HepG2 (cell line): ENCODE results near the gene PXT1. TPM values are rescaled to one million over a fixed set of nuclear protein-coding genes. Genes with fewer than 3 reads are reported as not detected.
A peak's percentile ranks its signal among the peaks of the same experiment; 100 is the strongest.

ENCODE experiments used
- ATF7 ChIP-seq, 2 experiments: fragments of 450-650 bp in 1 of 2; sonication (generic) in 1 of 2; formaldehyde crosslinking in 1 of 2; IDR thresholded peaks; 2 replicates each; pipeline versions ENCODE4 v1.4.0 to v1.6.1; 2016 to 2020; ENCODE audit warnings: antibody characterized with exemption in 1 of 2, mild to moderate bottlenecking in 1 of 2, missing genetic modification reagents in 1 of 2
- CBX2 ChIP-seq, 2 experiments: fragments of 200-600 bp in 1 of 2; sonication (generic); formaldehyde crosslinking in 1 of 2; IDR thresholded peaks; 2 replicates each; pipeline versions ENCODE4 v1.7.0 to v1.8.1; 2018 to 2022; ENCODE audit warnings: low read depth in 2 of 2, low read length in 1 of 2, mild to moderate bottlenecking in 1 of 2, missing genetic modification reagents in 1 of 2
- EED ChIP-seq: sonication (generic); formaldehyde crosslinking; IDR thresholded peaks from 2 replicates; pipeline ENCODE4 v1.5.0; 2020; ENCODE audit warnings: mild to moderate bottlenecking, missing genetic modification reagents
- ELF4 ChIP-seq: sonication (generic); formaldehyde crosslinking; IDR thresholded peaks from 2 replicates; pipeline ENCODE4 v1.5.0; 2020; ENCODE audit warnings: missing genetic modification reagents, mild to moderate bottlenecking, moderate library complexity, borderline replicate concordance
- LCORL ChIP-seq, 2 experiments: fragments of 450-650 bp in 1 of 2; sonication (generic) in 1 of 2; formaldehyde crosslinking in 1 of 2; IDR thresholded peaks; 2 replicates each; pipeline versions ENCODE4 v1.5.0 to v1.6.1; 2017 to 2020; ENCODE audit warnings: antibody characterized with exemption in 1 of 2, missing genetic modification reagents in 1 of 2
- MEIS1 ChIP-seq: sonication (generic); formaldehyde crosslinking; IDR thresholded peaks from 2 replicates; pipeline ENCODE4 v1.9.0; 2021; ENCODE audit warnings: mild to moderate bottlenecking, missing genetic modification reagents, moderate library complexity, borderline replicate concordance
- MTF2 ChIP-seq: sonication (generic); formaldehyde crosslinking; IDR thresholded peaks from 2 replicates; pipeline ENCODE4 v1.5.0; 2020; ENCODE audit warnings: missing genetic modification reagents, borderline replicate concordance
- NR2F2 ChIP-seq: IDR thresholded peaks from 2 replicates; pipeline ENCODE4 v1.6.1; 2012; ENCODE audit warnings: low read depth, inconsistent platforms, borderline replicate concordance
- TARDBP ChIP-seq: sonication (generic); formaldehyde crosslinking; IDR thresholded peaks from 2 replicates; pipeline ENCODE4 v1.8.0; 2022; ENCODE audit warnings: mild to moderate bottlenecking, missing genetic modification reagents
- ZBTB42 ChIP-seq: sonication (generic); formaldehyde crosslinking; IDR thresholded peaks from 2 replicates; pipeline ENCODE4 v1.5.0; 2020; ENCODE audit warnings: mild to moderate bottlenecking, missing genetic modification reagents
- ZNF343 ChIP-seq: sonication (generic); formaldehyde crosslinking; IDR thresholded peaks from 2 replicates; pipeline ENCODE4 v1.4.0; 2020; ENCODE audit warnings: mild to moderate bottlenecking, missing genetic modification reagents
- ZNF484 ChIP-seq: sonication (generic); formaldehyde crosslinking; IDR thresholded peaks from 2 replicates; pipeline ENCODE4 v1.5.1; 2020; ENCODE audit warnings: mild to moderate bottlenecking, low read depth, missing genetic modification reagents, borderline replicate concordance
- ZNF550 ChIP-seq: sonication (generic); formaldehyde crosslinking; IDR thresholded peaks from 2 replicates; pipeline ENCODE4 v1.4.0; 2020; ENCODE audit warnings: mild to moderate bottlenecking, missing genetic modification reagents, borderline replicate concordance
- ZNF616 ChIP-seq: sonication (generic); formaldehyde crosslinking; IDR thresholded peaks from 2 replicates; pipeline ENCODE4 v1.5.0; 2020; ENCODE audit warnings: low read depth, mild to moderate bottlenecking, missing genetic modification reagents
- ZSCAN30 ChIP-seq: sonication (generic); formaldehyde crosslinking; IDR thresholded peaks from 2 replicates; pipeline ENCODE4 v1.5.0; 2020; ENCODE audit warnings: mild to moderate bottlenecking, missing genetic modification reagents
- polyA plus RNA-seq, 8 experiments: library from polyadenylated mRNA; depleted of rRNA in 3 of 8; stranded (reverse) in 7 of 8; unstranded in 1 of 8; fragments of >200 nt; fragmentation: Illumina TruSeq in 4 of 8; extraction: Trizol in 4 of 8; gene quantifications; 2 replicates each; pipeline versions ENCODE4 v1.2.1 to v1.2.3, GENCODE V29; 2011 to 2016; ENCODE audit warnings: low read depth in 4 of 8, missing spikeins in 1 of 8, mixed read lengths in 1 of 8; ENCODE audit not compliant: insufficient read depth in 1 of 8
- total RNA-seq, 5 experiments: library from RNA; depleted of rRNA; stranded (reverse); fragments of >200 nt; fragmentation: Illumina TruSeq; extraction: Trizol; gene quantifications; 2 replicates each; pipeline ENCODE4 v1.2.3, GENCODE V29; 2016; ENCODE audit warnings: low read depth in 1 of 5
- TF ChIP-seq, protein P1 (sequence below): sonication (generic); formaldehyde crosslinking; IDR thresholded peaks from 2 replicates; pipeline ENCODE4 v1.5.0; 2020; ENCODE audit warnings: mild to moderate bottlenecking, missing genetic modification reagents
- TF ChIP-seq, protein P2 (sequence below): sonication (generic); formaldehyde crosslinking; IDR thresholded peaks from 2 replicates; pipeline ENCODE4 v1.5.0; 2020; ENCODE audit warnings: mild to moderate bottlenecking, missing genetic modification reagents, borderline replicate concordance
- TF ChIP-seq, protein P3 (sequence below): sonication (generic); formaldehyde crosslinking; IDR thresholded peaks from 2 replicates; pipeline ENCODE4 v1.5.1; 2020; ENCODE audit warnings: missing genetic modification reagents, mild to moderate bottlenecking, borderline replicate concordance
- TF ChIP-seq, protein P4 (sequence below): sonication (generic); formaldehyde crosslinking; IDR thresholded peaks from 2 replicates; pipeline ENCODE4 v1.5.1; 2020; ENCODE audit warnings: mild to moderate bottlenecking, missing genetic modification reagents, borderline replicate concordance
- TF ChIP-seq, protein P5 (sequence below): sonication (generic); formaldehyde crosslinking; IDR thresholded peaks from 2 replicates; pipeline ENCODE4 v1.5.0; 2020; ENCODE audit warnings: missing genetic modification reagents

The PXT1 gene
- total and polyA plus RNA-seq, 2 of the 13 experiments (the other 11 are each of a cell fraction or from before 2014, with no cell fraction given) = 0.04 TPM; not detected in 1

DNA sequence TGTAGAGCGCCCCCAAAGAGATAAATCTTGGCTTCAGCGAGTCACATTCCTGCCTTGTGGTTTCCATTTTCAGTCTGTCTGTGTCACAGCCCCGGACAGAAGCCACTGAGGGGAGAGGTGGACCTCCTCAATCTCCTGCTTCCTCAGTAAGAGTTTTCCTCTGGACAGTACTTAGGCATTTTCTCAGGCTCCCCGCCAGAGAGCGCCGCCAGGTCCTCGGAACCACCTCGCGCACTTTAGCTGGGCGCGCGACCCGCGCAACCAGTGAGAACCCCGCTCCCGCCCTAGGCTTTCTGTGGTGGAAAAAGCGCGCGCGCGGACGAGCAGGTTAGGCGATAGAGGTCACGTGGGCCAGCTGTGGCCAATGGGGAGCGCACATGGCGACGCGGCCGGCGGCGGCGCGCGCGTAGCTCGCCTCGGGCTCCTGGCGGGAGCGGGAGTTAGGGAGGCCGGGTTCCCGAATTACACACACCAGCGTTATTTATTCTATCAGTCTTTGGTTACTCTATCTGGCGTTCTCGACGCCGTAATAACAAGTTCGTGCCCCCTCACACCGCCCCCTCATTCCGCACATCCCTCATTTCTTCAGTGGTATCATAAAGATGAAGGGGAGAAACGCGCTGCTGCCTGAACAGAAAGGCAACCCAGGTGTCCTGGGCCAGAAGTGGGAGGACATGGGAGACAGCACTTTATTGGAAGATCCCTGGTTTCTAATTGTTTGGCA is 19.4 kb downstream of the PXT1 start (continued):
- TF ChIP-seq, protein P1, sequence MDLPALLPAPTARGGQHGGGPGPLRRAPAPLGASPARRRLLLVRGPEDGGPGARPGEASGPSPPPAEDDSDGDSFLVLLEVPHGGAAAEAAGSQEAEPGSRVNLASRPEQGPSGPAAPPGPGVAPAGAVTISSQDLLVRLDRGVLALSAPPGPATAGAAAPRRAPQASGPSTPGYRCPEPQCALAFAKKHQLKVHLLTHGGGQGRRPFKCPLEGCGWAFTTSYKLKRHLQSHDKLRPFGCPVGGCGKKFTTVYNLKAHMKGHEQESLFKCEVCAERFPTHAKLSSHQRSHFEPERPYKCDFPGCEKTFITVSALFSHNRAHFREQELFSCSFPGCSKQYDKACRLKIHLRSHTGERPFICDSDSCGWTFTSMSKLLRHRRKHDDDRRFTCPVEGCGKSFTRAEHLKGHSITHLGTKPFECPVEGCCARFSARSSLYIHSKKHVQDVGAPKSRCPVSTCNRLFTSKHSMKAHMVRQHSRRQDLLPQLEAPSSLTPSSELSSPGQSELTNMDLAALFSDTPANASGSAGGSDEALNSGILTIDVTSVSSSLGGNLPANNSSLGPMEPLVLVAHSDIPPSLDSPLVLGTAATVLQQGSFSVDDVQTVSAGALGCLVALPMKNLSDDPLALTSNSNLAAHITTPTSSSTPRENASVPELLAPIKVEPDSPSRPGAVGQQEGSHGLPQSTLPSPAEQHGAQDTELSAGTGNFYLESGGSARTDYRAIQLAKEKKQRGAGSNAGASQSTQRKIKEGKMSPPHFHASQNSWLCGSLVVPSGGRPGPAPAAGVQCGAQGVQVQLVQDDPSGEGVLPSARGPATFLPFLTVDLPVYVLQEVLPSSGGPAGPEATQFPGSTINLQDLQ (CRISPR knock-in tag) = 0 out of 2 replicates have a peak, but pooled peaks have one; percentile 35
- TF ChIP-seq ZNF484 (CRISPR knock-in tag) = no peak
- 0 out of 2 replicates have a peak, but pooled peaks have one; percentile 84 for TF ChIP-seq MTF2
- 0 out of 2 replicates have a peak, but pooled peaks have one; percentile 63 for TF ChIP-seq EED (CRISPR knock-in tag)
- no peak for TF ChIP-seq LCORL (IDR thresholded peaks at IDR 0.05)
- TF ChIP-seq LCORL (CRISPR knock-in tag; IDR thresholded peaks at IDR 0.05) = peak; percentile 89
- TF ChIP-seq, protein P2, sequence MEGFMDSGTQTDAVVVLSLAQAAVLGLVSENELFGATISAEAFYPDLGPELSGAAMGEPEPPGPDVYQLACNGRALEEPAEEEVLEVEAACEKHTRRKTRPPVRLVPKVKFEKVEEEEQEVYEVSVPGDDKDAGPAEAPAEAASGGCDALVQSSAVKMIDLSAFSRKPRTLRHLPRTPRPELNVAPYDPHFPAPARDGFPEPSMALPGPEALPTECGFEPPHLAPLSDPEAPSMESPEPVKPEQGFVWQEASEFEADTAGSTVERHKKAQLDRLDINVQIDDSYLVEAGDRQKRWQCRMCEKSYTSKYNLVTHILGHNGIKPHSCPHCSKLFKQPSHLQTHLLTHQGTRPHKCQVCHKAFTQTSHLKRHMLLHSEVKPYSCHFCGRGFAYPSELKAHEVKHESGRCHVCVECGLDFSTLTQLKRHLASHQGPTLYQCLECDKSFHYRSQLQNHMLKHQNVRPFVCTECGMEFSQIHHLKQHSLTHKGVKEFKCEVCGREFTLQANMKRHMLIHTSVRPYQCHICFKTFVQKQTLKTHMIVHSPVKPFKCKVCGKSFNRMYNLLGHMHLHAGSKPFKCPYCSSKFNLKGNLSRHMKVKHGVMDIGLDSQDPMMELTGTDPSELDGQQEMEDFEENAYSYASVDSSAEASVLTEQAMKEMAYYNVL (CRISPR knock-in tag) = peak; percentile 80; the same call in 1 of the 2 replicates
- peak; percentile 86 for TF ChIP-seq TARDBP (CRISPR knock-in tag)
- no peak for TF ChIP-seq MEIS1 (CRISPR knock-in tag)
- TF ChIP-seq ZNF550 = no peak
- no peak for TF ChIP-seq ZNF616
- TF ChIP-seq, protein P3, sequence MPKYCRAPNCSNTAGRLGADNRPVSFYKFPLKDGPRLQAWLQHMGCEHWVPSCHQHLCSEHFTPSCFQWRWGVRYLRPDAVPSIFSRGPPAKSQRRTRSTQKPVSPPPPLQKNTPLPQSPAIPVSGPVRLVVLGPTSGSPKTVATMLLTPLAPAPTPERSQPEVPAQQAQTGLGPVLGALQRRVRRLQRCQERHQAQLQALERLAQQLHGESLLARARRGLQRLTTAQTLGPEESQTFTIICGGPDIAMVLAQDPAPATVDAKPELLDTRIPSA = no peak; the same call in 1 of the 2 replicates
- TF ChIP-seq, protein P4, sequence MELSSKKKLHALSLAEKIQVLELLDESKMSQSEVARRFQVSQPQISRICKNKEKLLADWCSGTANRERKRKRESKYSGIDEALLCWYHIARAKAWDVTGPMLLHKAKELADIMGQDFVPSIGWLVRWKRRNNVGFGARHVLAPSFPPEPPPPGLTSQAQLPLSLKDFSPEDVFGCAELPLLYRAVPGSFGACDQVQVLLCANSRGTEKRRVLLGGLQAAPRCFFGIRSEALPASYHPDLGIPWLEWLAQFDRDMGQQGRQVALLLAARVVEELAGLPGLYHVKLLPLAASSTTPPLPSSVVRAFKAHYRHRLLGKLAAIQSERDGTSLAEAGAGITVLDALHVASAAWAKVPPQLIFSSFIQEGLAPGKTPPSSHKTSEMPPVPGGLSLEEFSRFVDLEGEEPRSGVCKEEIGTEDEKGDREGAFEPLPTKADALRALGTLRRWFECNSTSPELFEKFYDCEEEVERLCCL = peak; percentile 63; the same call in 1 of the 2 replicates
- no peak for TF ChIP-seq CBX2 (IDR thresholded peaks at IDR 0.05; ENCODE audit: low read depth, low read length)
- peak; percentile 15; the same call in 1 of the 2 replicates for TF ChIP-seq CBX2 (CRISPR knock-in tag; IDR thresholded peaks at IDR 0.05; ENCODE audit: low read depth)
- TF ChIP-seq NR2F2 = no peak
- no peak for TF ChIP-seq ZBTB42 (CRISPR knock-in tag)
- no peak; the same call in 1 of the 2 replicates for TF ChIP-seq ELF4 (CRISPR knock-in tag)
- no peak for TF ChIP-seq ZNF343 (CRISPR knock-in tag)
- no peak for TF ChIP-seq ATF7 (IDR thresholded peaks at IDR 0.05)
- TF ChIP-seq ATF7 (CRISPR knock-in tag; IDR thresholded peaks at IDR 0.05) = no peak
- TF ChIP-seq, protein P5, sequence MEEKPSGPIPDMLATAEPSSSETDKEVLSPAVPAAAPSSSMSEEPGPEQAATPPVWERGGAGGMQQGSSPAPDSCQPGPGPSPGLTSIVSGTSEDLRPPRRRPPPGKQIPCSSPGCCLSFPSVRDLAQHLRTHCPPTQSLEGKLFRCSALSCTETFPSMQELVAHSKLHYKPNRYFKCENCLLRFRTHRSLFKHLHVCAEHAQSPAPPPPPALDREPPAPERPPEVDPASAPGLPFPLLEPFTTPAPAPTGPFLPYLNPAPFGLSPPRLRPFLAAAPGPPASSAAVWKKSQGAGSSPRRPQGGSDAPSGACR (CRISPR knock-in tag) = no peak
- no peak for TF ChIP-seq ZSCAN30 (CRISPR knock-in tag)
